Superior temporal gyrus (tissue), 1 donor: ENCODE results near the gene TMEM273.
A peak's percentile ranks its signal among the peaks of the same experiment; 100 is the strongest.

Experiments
- DNase-seq: peaks from one replicate; pipeline ENCODE4 v3.0.0-alpha.2; 2016; ENCODE audit errors: extremely low spot score

The TMEM273 gene, protein sequence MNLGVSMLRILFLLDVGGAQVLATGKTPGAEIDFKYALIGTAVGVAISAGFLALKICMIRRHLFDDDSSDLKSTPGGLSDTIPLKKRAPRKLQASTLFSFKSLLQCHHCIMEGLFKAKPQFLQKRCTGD

DNA sequence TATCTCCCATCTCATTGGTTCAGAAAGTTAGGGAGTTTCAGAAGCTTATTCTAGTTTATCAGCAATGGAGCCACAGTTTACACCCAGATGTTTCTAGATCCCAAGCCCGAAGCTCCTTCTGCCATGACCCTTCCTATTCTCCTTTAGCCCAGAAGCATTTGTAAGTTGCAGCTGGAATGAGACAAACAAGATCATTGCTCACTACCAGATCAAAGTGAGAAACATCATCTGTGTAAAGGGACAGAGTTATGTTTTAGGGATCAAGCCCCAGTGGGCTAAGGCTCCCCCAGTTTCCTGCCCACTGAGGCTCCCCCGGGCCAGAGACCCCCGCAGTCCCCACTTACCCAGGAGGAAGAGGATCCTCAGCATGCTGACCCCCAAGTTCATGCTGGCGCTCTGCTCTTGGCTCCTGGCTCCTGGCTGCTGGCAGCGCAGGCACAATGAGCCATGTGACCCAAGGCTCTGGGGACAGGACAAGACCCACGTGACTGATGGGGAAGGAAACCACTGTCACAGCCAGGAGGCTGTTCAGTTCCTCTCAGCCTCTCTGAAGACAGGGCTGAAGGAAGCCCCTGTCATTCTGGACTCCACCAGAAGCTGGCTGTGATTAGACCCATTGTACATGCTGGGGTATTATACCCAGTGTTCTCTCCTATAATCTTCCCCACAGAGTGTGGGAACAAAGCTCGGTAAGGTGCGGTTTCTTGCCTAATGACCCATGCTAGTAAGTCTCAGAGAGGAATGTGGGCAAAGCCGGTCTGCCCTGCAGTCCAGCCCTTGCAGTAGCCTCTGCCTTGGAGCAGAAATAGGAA, at the start of gene TMEM273:
Gene TMEM273 (minus strand): TSS at position 442 of the 812 bp plus-strand sequence. CDS start 55 bp downstream, at position 387.
- DNase-seq, result peak; percentile 95

- no peak for DNase-seq
Measured at GRCh38 chr10:49237985-49238384, 49.8 kb upstream of the TMEM273 start.

GRCh38 chr10:49235392-49235791, 47.2 kb upstream of the TMEM273 start:
- DNase-seq, result no peak

DNA sequence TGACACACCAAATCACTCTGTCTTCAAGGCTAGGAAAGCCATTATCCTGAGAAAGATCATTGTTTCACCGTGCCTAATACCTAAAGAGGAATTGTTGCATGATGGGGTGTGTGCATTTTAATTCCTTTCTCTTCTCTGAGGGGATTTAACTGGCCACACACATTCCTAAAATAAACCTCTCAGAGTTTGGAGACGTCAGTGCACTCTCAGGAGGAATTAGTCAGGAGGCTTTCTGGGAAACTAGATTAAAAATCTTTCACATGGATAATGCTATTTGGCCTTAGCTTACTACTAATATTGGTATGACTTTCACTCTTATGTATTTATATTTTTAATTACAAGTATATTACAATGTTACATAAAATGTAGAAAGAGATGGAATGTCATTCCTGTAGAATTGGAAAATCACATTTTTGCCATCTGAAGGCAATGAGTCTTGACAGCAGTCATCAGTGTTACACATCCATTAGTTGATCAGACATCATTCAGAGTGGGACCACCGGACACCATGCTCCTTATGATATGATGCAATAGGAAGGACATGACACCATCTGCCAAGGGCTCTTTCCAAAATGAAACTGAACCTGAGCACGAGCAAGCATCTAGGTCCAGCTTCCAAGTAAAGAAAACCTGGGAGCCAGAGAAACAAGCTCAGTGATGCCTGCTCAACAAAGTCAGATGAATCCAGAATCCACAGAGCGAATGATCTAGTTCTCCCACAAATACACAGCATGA, 43.1 kb upstream of the TMEM273 start:
- no peak for DNase-seq

DNA sequence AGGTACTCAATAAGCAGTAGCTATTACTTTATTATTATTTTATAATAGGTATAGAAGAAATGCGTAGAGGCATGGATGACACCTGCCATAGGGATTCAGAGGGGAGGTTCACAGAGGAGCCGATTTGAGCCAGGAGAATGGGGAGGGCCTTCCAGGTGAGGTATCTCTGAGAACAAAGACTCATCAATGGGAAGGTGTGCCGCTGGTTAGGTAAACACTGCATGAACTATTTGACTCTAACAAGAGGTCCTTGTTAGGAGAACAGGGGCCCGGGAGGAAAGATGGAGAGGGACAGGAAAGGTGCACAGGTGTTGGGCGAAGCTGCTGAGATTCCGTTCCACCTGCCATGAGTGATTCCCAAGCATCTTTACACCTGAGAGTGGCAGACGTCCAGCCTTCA, 41.8 kb upstream of the TMEM273 start:
- no peak for DNase-seq

- no peak for DNase-seq
Measured at GRCh38 chr10:49228677-49229076, 40.5 kb upstream of the TMEM273 start.

GRCh38 chr10:49227406-49227805, 39.2 kb upstream of the TMEM273 start:
- DNase-seq, result no peak

DNA sequence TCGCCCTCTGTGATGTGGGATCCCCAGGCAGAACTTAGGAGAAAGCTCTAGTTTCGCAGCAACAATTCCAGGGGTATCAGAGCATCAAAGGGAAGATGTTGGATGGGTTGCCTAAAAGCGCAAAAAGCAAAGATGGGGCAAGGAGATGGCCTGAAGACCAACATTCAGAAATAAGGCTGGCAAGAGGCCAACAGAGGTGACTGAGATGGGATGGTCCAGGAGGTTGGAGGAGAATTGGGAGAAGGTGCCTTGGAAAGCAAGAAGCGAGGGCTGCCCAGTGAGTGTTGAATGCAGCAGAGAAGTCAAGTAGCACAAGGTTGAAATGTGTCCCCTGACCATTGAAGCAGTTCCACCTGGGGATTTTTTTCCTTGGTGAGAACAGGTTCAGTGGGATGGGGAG, 38.4 kb upstream of the TMEM273 start:
- no peak for DNase-seq

DNA sequence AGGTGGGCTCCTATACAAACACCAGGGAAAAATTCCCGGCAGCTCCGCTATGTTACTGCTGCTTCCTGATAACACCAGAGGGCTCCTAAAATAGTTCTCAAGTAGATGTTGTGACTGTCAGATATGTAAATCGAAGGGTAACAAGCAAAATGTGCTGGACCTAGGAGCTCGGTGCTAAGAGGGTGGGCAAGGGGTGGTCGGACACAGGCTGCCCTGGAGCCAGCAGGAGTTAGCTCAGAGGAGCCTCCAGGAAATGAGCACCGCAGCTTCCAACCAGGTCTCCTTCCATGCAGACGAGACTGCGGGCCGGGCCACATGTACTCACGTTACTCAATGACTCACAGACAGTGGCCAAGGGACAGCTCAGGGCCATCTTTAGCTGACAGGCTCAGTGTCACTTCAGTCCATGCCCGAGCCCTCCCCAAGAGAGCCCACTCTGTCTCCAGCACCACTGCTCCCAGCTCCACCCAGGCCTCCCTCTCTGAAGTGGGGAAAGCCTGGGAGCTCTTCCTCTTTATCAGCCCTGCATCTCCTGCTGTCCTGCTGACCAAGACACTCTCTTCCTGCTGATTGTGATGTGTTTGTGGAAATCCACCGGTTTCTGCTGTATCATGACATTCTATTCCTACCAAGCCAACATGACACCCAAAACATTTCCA, 37.2 kb upstream of the TMEM273 start:
- no peak for DNase-seq

- DNase-seq, result no peak
Measured at GRCh38 chr10:49223205-49223604, 35.0 kb upstream of the TMEM273 start.

- no peak for DNase-seq
Measured at GRCh38 chr10:49222170-49222569, 34.0 kb upstream of the TMEM273 start.

- DNase-seq, result no peak
Measured at GRCh38 chr10:49220679-49221078, 32.5 kb upstream of the TMEM273 start.

GRCh38 chr10:49220031-49220430, 31.8 kb upstream of the TMEM273 start:
- no peak for DNase-seq

- DNase-seq, result no peak
Measured at GRCh38 chr10:49219248-49219647, 31.1 kb upstream of the TMEM273 start.

DNA sequence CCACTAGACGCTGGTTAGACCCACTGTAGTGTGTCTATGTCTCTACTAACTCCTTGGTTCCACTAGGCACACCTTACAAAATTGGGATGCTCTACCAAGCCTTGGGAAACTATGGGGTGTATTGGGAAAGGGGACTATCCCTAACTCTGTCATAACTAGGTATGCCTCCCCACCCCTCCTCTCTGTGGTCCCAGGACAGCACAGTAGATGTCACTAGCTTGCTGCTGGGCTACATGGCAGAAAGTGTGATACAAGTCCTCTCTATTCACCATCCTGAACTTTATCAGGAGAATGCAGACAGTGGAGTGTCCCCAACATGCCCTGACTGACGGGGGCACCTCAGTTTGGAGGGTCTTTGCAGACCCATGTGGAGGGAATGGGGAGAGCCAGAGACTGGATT, 30.3 kb upstream of the TMEM273 start:
- no peak for DNase-seq

- no peak for DNase-seq
Measured at GRCh38 chr10:49217645-49218044, 29.5 kb upstream of the TMEM273 start.

- DNase-seq, result no peak
Measured at GRCh38 chr10:49213211-49213610, 25.0 kb upstream of the TMEM273 start.

DNA sequence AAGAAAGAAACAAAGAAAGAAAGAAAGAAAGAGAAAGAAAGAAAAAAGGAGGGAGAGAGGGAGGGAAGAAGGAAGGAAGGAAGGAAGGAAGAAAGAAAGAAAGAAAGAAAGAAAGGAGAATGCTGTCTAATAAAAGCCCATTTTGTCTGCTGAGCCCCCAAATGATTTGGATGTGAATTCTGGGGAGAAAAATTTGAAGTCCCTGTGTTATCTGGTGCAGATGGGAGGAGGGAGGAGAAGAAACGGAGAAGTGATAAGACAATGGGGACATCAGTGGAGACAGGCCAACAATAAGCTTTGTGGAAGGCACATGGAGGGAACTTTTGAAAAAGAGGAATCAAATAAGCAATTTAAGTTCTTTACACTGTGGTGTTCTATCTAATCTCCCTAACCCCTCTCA, 24.6 kb upstream of the TMEM273 start:
- DNase-seq, result no peak

GRCh38 chr10:49212076-49212475, 23.9 kb upstream of the TMEM273 start:
- no peak for DNase-seq

DNA sequence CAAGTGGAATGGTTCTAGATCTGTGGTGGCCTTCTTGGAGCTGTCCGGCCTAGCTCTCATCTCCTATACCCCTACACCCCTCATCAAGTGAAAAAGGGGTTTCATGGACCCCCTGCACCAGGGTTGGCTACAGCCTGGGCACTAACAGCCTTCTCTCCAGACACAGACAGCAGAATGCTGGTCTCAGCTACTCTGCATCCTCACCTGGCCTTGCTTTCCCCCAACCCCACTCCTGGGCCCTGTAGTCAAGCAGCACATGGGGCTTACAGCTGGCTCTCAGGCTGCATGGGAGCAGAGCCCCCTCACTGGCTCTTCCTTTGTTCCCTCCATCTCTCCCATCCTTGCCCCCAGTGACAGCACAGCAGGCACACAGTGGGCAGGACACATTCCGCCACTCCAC, 20.8 kb upstream of the TMEM273 start:
- no peak for DNase-seq

GRCh38 chr10:49207936-49208487, 19.8 kb upstream of the TMEM273 start:
- DNase-seq, result no peak

DNA sequence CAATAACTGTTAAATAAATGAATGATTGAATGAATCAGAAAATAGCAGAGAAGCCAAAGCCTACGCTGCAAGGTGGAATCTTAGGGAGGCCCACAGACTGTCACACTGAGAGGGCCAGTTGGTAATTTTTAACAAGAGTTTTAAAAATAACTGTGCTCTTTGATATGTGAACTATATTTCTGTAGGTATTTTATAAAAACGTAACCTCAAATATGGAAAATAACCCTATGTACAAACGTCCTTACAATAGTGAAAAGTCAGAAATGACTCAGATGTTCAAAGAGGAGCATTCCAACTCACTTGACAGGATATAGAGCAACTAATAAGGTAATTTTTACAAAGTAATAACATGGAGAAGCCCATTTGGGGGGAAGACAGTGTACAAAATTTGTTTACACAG, 18.9 kb upstream of the TMEM273 start:
- DNase-seq, result no peak
